ENCODE measurements around the gene PIP5KL1.
A peak's percentile ranks its signal among the peaks of the same experiment; 100 is the strongest.

The PIP5KL1 gene

GRCh38 chr9:127928676-127929624 is 1.6 kb downstream of the PIP5KL1 start:
- Histone ChIP-seq H3K23ac (ENCODE audit: low read length) (no peak overlapping the region), H2BK120ac (ENCODE audit: low read depth, low read length) (no peak overlapping the region), H2AK5ac (ENCODE audit: low read length) (no peak overlapping the region), H3K4ac (ENCODE audit: low read depth, low read length) (no peak overlapping the region), H3K56ac (ENCODE audit: low read length) (peak overlapping the region; percentile 67), H3K4me1 (ENCODE audit: control insufficient read depth, low read depth, low read length) (peaks cover 9% of the 10 kb centered on the region), H3K79me2 (ENCODE audit: control insufficient read depth, insufficient read depth, low read length) (no peaks in the 10 kb centered on the region), H3K4me2 (ENCODE audit: low read length) (no peak overlapping the region), H3K27ac (ENCODE audit: low read depth, low read length) (no peak overlapping the region), H4K8ac (ENCODE audit: low read depth, low read length) (no peak overlapping the region), H3K79me1 (ENCODE audit: low read length) (no peaks in the 10 kb centered on the region), H2BK15ac (replicated peaks; ENCODE audit: low read depth) (no peak overlapping the region), H3K36me3 (ENCODE audit: control insufficient read depth, insufficient read depth, low read length) (no peaks in the 10 kb centered on the region), H2BK5ac (ENCODE audit: low read length) (no peak overlapping the region), H3K27me3 (ENCODE audit: insufficient read depth, low read length, poor library complexity) (no peaks in the 10 kb centered on the region), H3K9ac (ENCODE audit: low read length) (no peak overlapping the region), H3K18ac (ENCODE audit: low read length) (no peak overlapping the region), H3K4me3 (ENCODE audit: low read length) (no peak overlapping the region), H4K5ac (ENCODE audit: low read length) (no peak overlapping the region)
- WGBS (ENCODE audit: extremely low coverage, insufficient coverage, low lambda C conversion rate) = no CpG with 5 or more reads among the region's 11 CpGs
- DNase-seq = no peak

- H3K4me2 ChIP-seq (ENCODE audit: low read length) = peak overlapping the region; percentile 86
- no peaks in the 10 kb centered on the region for H3K79me1 ChIP-seq (ENCODE audit: low read length)
- no peak overlapping the region for H2BK120ac ChIP-seq (ENCODE audit: low read depth, low read length)
- no peak overlapping the region for H2BK15ac ChIP-seq (replicated peaks; ENCODE audit: low read depth)
- H3K4ac ChIP-seq (ENCODE audit: low read depth, low read length) = no peak overlapping the region
- peaks cover 9% of the 10 kb centered on the region for H3K4me1 ChIP-seq (ENCODE audit: control insufficient read depth, low read depth, low read length)
- H4K8ac ChIP-seq (ENCODE audit: low read depth, low read length) = no peak overlapping the region
- peak; percentile 56 for DNase-seq
- H3K9ac ChIP-seq (ENCODE audit: low read length) = peak overlapping the region; percentile 32
- H3K27me3 ChIP-seq (ENCODE audit: insufficient read depth, low read length, poor library complexity) = no peaks in the 10 kb centered on the region
- peak overlapping the region; percentile 66 for H3K23ac ChIP-seq (ENCODE audit: low read length)
- no CpG with 5 or more reads among the region's 24 CpGs for WGBS (ENCODE audit: extremely low coverage, insufficient coverage, low lambda C conversion rate)
- no peak overlapping the region for H2BK5ac ChIP-seq (ENCODE audit: low read length)
- H4K5ac ChIP-seq (ENCODE audit: low read length) = no peak overlapping the region
- no peak overlapping the region for H3K27ac ChIP-seq (ENCODE audit: low read depth, low read length)
- no peaks in the 10 kb centered on the region for H3K79me2 ChIP-seq (ENCODE audit: control insufficient read depth, insufficient read depth, low read length)
- H3K36me3 ChIP-seq (ENCODE audit: control insufficient read depth, insufficient read depth, low read length) = no peaks in the 10 kb centered on the region
- peak overlapping the region; percentile 67 for H3K56ac ChIP-seq (ENCODE audit: low read length)
- no peak overlapping the region for H2AK5ac ChIP-seq (ENCODE audit: low read length)
- H3K4me3 ChIP-seq (ENCODE audit: low read length) = no peak overlapping the region
- H3K18ac ChIP-seq (ENCODE audit: low read length) = no peak overlapping the region
Measured at GRCh38 chr9:127927988-127928675, 2.4 kb downstream of the PIP5KL1 start.

- Histone ChIP-seq H3K27me3 (ENCODE audit: insufficient read depth, low read length, poor library complexity) (no peaks in the 10 kb centered on the region), H4K5ac (ENCODE audit: low read length) (no peak overlapping the region)
- WGBS (ENCODE audit: extremely low coverage, insufficient coverage, low lambda C conversion rate) = no CpG with 5 or more reads among the region's 56 CpGs
Measured at GRCh38 chr9:127927201-127927987, 3.2 kb downstream of the PIP5KL1 start.

GRCh38 chr9:127926906-127927200 is 3.7 kb downstream of the PIP5KL1 start:
- Histone ChIP-seq H3K18ac (ENCODE audit: low read length) (no peak overlapping the region), H2BK5ac (ENCODE audit: low read length) (no peak overlapping the region), H2AK5ac (ENCODE audit: low read length) (no peak overlapping the region), H3K23ac (ENCODE audit: low read length) (no peak overlapping the region), H3K36me3 (ENCODE audit: control insufficient read depth, insufficient read depth, low read length) (no peaks in the 10 kb centered on the region), H2BK120ac (ENCODE audit: low read depth, low read length) (no peak overlapping the region), H3K4me1 (ENCODE audit: control insufficient read depth, low read depth, low read length) (peaks cover 9% of the 10 kb centered on the region), H3K79me2 (ENCODE audit: control insufficient read depth, insufficient read depth, low read length) (no peaks in the 10 kb centered on the region), H2BK15ac (replicated peaks; ENCODE audit: low read depth) (no peak overlapping the region), H3K27me3 (ENCODE audit: insufficient read depth, low read length, poor library complexity) (no peaks in the 10 kb centered on the region), H3K27ac (ENCODE audit: low read depth, low read length) (no peak overlapping the region), H3K56ac (ENCODE audit: low read length) (peak overlapping the region; percentile 59), H3K79me1 (ENCODE audit: low read length) (no peaks in the 10 kb centered on the region), H3K4me3 (ENCODE audit: low read length) (peak overlapping the region; percentile 60), H4K5ac (ENCODE audit: low read length) (no peak overlapping the region), H3K9ac (ENCODE audit: low read length) (peak overlapping the region; percentile 71), H3K4ac (ENCODE audit: low read depth, low read length) (no peak overlapping the region), H4K8ac (ENCODE audit: low read depth, low read length) (no peak overlapping the region), H3K4me2 (ENCODE audit: low read length) (peak overlapping the region; percentile 31)
- no CpG with 5 or more reads among the region's 19 CpGs for WGBS (ENCODE audit: extremely low coverage, insufficient coverage, low lambda C conversion rate)
- DNase-seq = peak; percentile 56

More at GRCh38 chr9:127927201-127927987, 3.2 kb downstream of the PIP5KL1 start:
- no peak overlapping the region for H4K8ac ChIP-seq (ENCODE audit: low read depth, low read length)
- H3K4me3 ChIP-seq (ENCODE audit: low read length) = peak overlapping the region; percentile 60
- H2BK5ac ChIP-seq (ENCODE audit: low read length) = no peak overlapping the region
- peak overlapping the region; percentile 71 for H3K9ac ChIP-seq (ENCODE audit: low read length)
- H3K23ac ChIP-seq (ENCODE audit: low read length) = no peak overlapping the region
- DNase-seq = peak; percentile 91
- no peaks in the 10 kb centered on the region for H3K36me3 ChIP-seq (ENCODE audit: control insufficient read depth, insufficient read depth, low read length)
- no peak overlapping the region for H2AK5ac ChIP-seq (ENCODE audit: low read length)
- H3K4me1 ChIP-seq (ENCODE audit: control insufficient read depth, low read depth, low read length) = peaks cover 9% of the 10 kb centered on the region
- no peaks in the 10 kb centered on the region for H3K79me1 ChIP-seq (ENCODE audit: low read length)
- H3K79me2 ChIP-seq (ENCODE audit: control insufficient read depth, insufficient read depth, low read length) = no peaks in the 10 kb centered on the region
- no peak overlapping the region for H2BK120ac ChIP-seq (ENCODE audit: low read depth, low read length)
- no peak overlapping the region for H3K4ac ChIP-seq (ENCODE audit: low read depth, low read length)
- H2BK15ac ChIP-seq (replicated peaks; ENCODE audit: low read depth) = no peak overlapping the region
- no peak overlapping the region for H3K18ac ChIP-seq (ENCODE audit: low read length)
- peak overlapping the region; percentile 67 for H3K56ac ChIP-seq (ENCODE audit: low read length)
- no peak overlapping the region for H3K27ac ChIP-seq (ENCODE audit: low read depth, low read length)
- peak overlapping the region; percentile 86 for H3K4me2 ChIP-seq (ENCODE audit: low read length)

- Histone ChIP-seq H3K27ac (ENCODE audit: low read depth, low read length) (no peak overlapping the region), H2BK5ac (ENCODE audit: low read length) (no peak overlapping the region), H4K5ac (ENCODE audit: low read length) (no peak overlapping the region), H3K4ac (ENCODE audit: low read depth, low read length) (no peak overlapping the region), H3K4me3 (ENCODE audit: low read length) (no peak overlapping the region), H3K79me1 (ENCODE audit: low read length) (no peaks in the 10 kb centered on the region), H3K27me3 (ENCODE audit: insufficient read depth, low read length, poor library complexity) (no peaks in the 10 kb centered on the region), H2AK5ac (ENCODE audit: low read length) (no peak overlapping the region), H3K36me3 (ENCODE audit: control insufficient read depth, insufficient read depth, low read length) (no peaks in the 10 kb centered on the region), H3K4me2 (ENCODE audit: low read length) (peak overlapping the region; percentile 31), H4K8ac (ENCODE audit: low read depth, low read length) (no peak overlapping the region), H3K56ac (ENCODE audit: low read length) (peak overlapping the region; percentile 59), H3K9ac (ENCODE audit: low read length) (peak overlapping the region; percentile 71), H3K79me2 (ENCODE audit: control insufficient read depth, insufficient read depth, low read length) (no peaks in the 10 kb centered on the region), H3K18ac (ENCODE audit: low read length) (no peak overlapping the region), H3K23ac (ENCODE audit: low read length) (no peak overlapping the region), H3K4me1 (ENCODE audit: control insufficient read depth, low read depth, low read length) (peaks cover 5% of the 10 kb centered on the region), H2BK120ac (ENCODE audit: low read depth, low read length) (no peak overlapping the region), H2BK15ac (replicated peaks; ENCODE audit: low read depth) (no peak overlapping the region)
- no peak for DNase-seq
- no CpG with 5 or more reads among the region's 14 CpGs for WGBS (ENCODE audit: extremely low coverage, insufficient coverage, low lambda C conversion rate)
Measured at GRCh38 chr9:127925959-127926905, 4.3 kb downstream of the PIP5KL1 start.
